MM.1S (cell line): Measurements from ENCODE around the gene COBL.

Source experiments
- DNase-seq: peaks from one replicate; pipeline ENCODE4 v3.0.0-alpha.2; 2015
- H2AFZ ChIP-seq: fragments of 300-600 bp; sonication (generic); 2 replicates; pipeline ENCODE4 v1.6.0; 2016; ENCODE audit warnings: antibody characterized with exemption, low read length
- H3F3A ChIP-seq: fragments of 300-600 bp; sonication (generic); 2 replicates; pipeline ENCODE4 v1.6.1; 2016; ENCODE audit warnings: mild to moderate bottlenecking, antibody characterized with exemption, low read length, moderate library complexity, mixed read lengths; ENCODE audit not compliant: insufficient read depth
- H3K27ac ChIP-seq: fragments of 300-600 bp; sonication (generic); 2 replicates; pipeline ENCODE4 v1.5.1; 2016; ENCODE audit warnings: mild to moderate bottlenecking, low read length
- H3K27me3 ChIP-seq: fragments of 300-600 bp; sonication (generic); replicated peaks from 2 replicates; pipeline ENCODE4 v1.6.0; 2016; ENCODE audit warnings: low read length; ENCODE audit not compliant: insufficient read depth
- H3K36me3 ChIP-seq: fragments of 300-600 bp; sonication (generic); replicated peaks from 2 replicates; pipeline ENCODE4 v1.6.1; 2016; ENCODE audit warnings: mild to moderate bottlenecking, low read length, mixed read lengths; ENCODE audit not compliant: insufficient read depth
- H3K4me1 ChIP-seq: fragments of 300-600 bp; sonication (generic); 2 replicates; pipeline ENCODE4 v1.6.1; 2016; ENCODE audit warnings: low read length, mixed read lengths
- H3K4me2 ChIP-seq: fragments of 300-600 bp; sonication (generic); 2 replicates; pipeline ENCODE4 v1.6.0; 2016; ENCODE audit warnings: low read depth, low read length
- H3K4me3 ChIP-seq: fragments of 300-600 bp; sonication (generic); 2 replicates; pipeline ENCODE4 v1.5.1; 2016; ENCODE audit warnings: low read length, mixed read lengths
- H3K79me2 ChIP-seq: fragments of 300-600 bp; sonication (generic); 2 replicates; pipeline ENCODE4 v1.6.1; 2016; ENCODE audit warnings: mixed run types, low read length, mixed read lengths
- H3K9ac ChIP-seq: fragments of 300-600 bp; sonication (generic); 2 replicates; pipeline ENCODE4 v1.6.1; 2016; ENCODE audit warnings: low read length, mixed read lengths
- H3K9me2 ChIP-seq: fragments of 300-600 bp; sonication (generic); replicated peaks from 2 replicates; pipeline ENCODE4 v1.6.1; 2016; ENCODE audit warnings: mild to moderate bottlenecking, low read length, mixed read lengths; ENCODE audit not compliant: insufficient read depth
- H3K9me3 ChIP-seq: fragments of 300-600 bp; sonication (generic); replicated peaks from 2 replicates; pipeline ENCODE4 v1.6.1; 2016; ENCODE audit warnings: mild to moderate bottlenecking, low read length, mixed read lengths; ENCODE audit not compliant: insufficient read depth
- H4K20me1 ChIP-seq: fragments of 300-600 bp; sonication (generic); 2 replicates; pipeline ENCODE4 v1.6.1; 2016; ENCODE audit warnings: mild to moderate bottlenecking, low read length, moderate library complexity, mixed read lengths; ENCODE audit not compliant: insufficient read depth
- EZH2 ChIP-seq: fragments of 300-600 bp; sonication (generic); optimal IDR thresholded peaks from 2 replicates; pipeline ENCODE3; 2017; ENCODE audit warnings: low read depth, mild to moderate bottlenecking, antibody characterized with exemption, low read length, mixed read lengths
- EZH2phosphoT487 ChIP-seq: fragments of 300-600 bp; sonication (generic); IDR thresholded peaks from 2 replicates; pipeline ENCODE4 v1.6.1; 2018; ENCODE audit warnings: antibody characterized with exemption, low read length
- TF ChIP-seq, protein P1 (sequence below): fragments of 300-600 bp; sonication (generic); IDR thresholded peaks from 2 replicates; pipeline ENCODE4 v1.5.1; 2016; ENCODE audit warnings: antibody characterized with exemption, low read length, mixed read lengths

Gene COBL

GRCh38 chr7:51352174-51353100, 35.8 kb upstream of the COBL start:
- no peaks in the 10 kb centered on the region for H3K4me1 ChIP-seq
- no peak for DNase-seq
- TF ChIP-seq EZH2: no peak
- TF ChIP-seq, protein P1, sequence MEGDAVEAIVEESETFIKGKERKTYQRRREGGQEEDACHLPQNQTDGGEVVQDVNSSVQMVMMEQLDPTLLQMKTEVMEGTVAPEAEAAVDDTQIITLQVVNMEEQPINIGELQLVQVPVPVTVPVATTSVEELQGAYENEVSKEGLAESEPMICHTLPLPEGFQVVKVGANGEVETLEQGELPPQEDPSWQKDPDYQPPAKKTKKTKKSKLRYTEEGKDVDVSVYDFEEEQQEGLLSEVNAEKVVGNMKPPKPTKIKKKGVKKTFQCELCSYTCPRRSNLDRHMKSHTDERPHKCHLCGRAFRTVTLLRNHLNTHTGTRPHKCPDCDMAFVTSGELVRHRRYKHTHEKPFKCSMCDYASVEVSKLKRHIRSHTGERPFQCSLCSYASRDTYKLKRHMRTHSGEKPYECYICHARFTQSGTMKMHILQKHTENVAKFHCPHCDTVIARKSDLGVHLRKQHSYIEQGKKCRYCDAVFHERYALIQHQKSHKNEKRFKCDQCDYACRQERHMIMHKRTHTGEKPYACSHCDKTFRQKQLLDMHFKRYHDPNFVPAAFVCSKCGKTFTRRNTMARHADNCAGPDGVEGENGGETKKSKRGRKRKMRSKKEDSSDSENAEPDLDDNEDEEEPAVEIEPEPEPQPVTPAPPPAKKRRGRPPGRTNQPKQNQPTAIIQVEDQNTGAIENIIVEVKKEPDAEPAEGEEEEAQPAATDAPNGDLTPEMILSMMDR: no peak

DNA sequence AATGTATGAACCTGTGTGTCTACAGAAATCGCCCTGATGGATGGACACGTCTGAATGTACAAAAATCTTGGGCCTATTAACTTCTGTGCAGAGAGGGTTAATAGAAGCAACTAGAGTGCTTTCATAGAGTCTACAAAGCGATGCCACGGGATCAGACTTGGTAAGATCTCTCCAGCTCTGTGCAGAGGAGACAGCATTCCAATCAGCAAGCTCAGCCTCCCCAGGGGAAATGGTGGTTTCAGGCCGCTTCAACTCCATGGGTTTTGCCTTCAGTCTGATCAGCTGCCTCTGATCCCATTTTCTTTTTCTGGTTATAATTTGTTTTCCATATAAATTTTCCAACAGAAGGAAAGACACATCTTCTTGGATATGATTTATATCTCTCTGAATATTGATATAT, 35.1 kb upstream of the COBL start:
- Histone ChIP-seq H3K4me3 (no peak overlapping the region), H3K36me3 (no peaks in the 10 kb centered on the region), H3K27ac (no peak overlapping the region), H4K20me1 (no peaks in the 10 kb centered on the region), H3K79me2 (no peaks in the 10 kb centered on the region), H3K9me3 (no peaks in the 10 kb centered on the region), H3K27me3 (no peaks in the 10 kb centered on the region), H3K4me1 (no peaks in the 10 kb centered on the region), H3K9me2 (no peaks in the 10 kb centered on the region), H3K4me2 (no peak overlapping the region), H3F3A (no peaks in the 10 kb centered on the region), H2AFZ (no peak overlapping the region), H3K9ac (no peak overlapping the region)
- DNase-seq: no peak
- TF ChIP-seq, protein P1: no peak
- TF ChIP-seq EZH2phosphoT487 (no peak), EZH2 (no peak)

More at GRCh38 chr7:51352174-51353100, 35.8 kb upstream of the COBL start:
- no peaks in the 10 kb centered on the region for H4K20me1 ChIP-seq
- no peaks in the 10 kb centered on the region for H3K27me3 ChIP-seq
- H3K9me2 ChIP-seq: no peaks in the 10 kb centered on the region
- H3K36me3 ChIP-seq: no peaks in the 10 kb centered on the region
- H3K4me3 ChIP-seq: no peak overlapping the region
- H3K79me2 ChIP-seq: no peaks in the 10 kb centered on the region
- no peaks in the 10 kb centered on the region for H3K9me3 ChIP-seq
- H2AFZ ChIP-seq: no peak overlapping the region
- no peak overlapping the region for H3K9ac ChIP-seq
- no peaks in the 10 kb centered on the region for H3F3A ChIP-seq
- H3K4me2 ChIP-seq: no peak overlapping the region
- no peak overlapping the region for H3K27ac ChIP-seq

DNA sequence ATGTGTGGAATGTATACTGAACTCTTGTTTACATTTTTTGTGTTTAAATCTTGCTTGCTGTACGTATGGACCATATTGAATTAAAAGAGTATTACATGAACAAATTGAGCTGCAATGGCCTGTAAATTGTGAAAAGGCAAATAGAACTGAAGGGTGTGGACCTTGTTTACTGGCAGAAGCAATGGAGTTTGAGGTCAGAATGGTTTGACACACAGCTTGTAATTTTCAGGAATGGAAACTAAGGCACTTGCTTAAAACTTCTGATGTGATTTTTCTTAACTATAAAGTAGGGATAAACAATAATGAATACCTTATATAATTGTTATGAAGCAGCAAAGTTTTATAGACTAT, 33.9 kb upstream of the COBL start:
- H3K36me3 ChIP-seq: no peaks in the 10 kb centered on the region
- no peaks in the 10 kb centered on the region for H3K27me3 ChIP-seq
- no peak overlapping the region for H3K9ac ChIP-seq
- no peaks in the 10 kb centered on the region for H3K4me1 ChIP-seq
- H3K9me2 ChIP-seq: no peaks in the 10 kb centered on the region
- H3K79me2 ChIP-seq: no peaks in the 10 kb centered on the region
- H3K4me2 ChIP-seq: no peak overlapping the region
- TF ChIP-seq EZH2phosphoT487 (no peak), EZH2 (no peak)
- TF ChIP-seq, protein P1: no peak
- no peaks in the 10 kb centered on the region for H4K20me1 ChIP-seq
- H3K9me3 ChIP-seq: no peaks in the 10 kb centered on the region
- H3F3A ChIP-seq: no peaks in the 10 kb centered on the region
- H2AFZ ChIP-seq: no peak overlapping the region
- no peak for DNase-seq
- no peak overlapping the region for H3K27ac ChIP-seq
- no peak overlapping the region for H3K4me3 ChIP-seq
